A673 (cell line): ENCODE data around the gene RTN4RL2.

Experiments
- EZH2 ChIP-seq: fragments of 200-600 bp; sonication (generic); IDR thresholded peaks from 2 replicates; pipeline ENCODE4 v1.6.1; 2017; ENCODE audit warnings: borderline replicate concordance, low read depth, mild to moderate bottlenecking, mixed read lengths, antibody characterized with exemption, low read length; ENCODE audit not compliant: poor library complexity, severe bottlenecking
- TF ChIP-seq, protein P1 (sequence below): fragments of 300-800, 200-600 bp; sonication (generic); conservative IDR thresholded peaks from 2 replicates; pipeline ENCODE4 v1.5.1; 2017; ENCODE audit warnings: low read depth, mild to moderate bottlenecking, antibody characterized with exemption, low read length, moderate library complexity, mixed read lengths

DNA sequence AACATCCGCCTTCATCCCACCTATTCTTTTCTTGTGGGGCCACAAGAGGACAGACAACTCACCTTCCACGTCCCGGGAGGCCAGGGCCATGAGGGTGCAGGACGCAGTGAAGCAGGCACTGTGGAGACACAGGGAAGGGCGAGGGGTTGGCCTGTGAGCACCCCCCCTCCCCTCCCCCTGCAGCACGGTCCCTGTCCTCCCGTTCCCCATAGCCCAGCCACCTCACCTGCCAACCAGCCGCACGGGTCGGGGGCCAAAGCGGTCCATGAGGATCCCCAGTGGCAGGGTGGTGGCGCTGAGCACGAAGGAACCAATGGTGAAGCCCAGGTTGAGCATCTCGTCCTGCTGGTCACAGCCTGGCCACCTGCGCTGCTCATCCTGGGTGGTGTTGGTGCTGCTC, 40.6 kb downstream of the RTN4RL2 start:
- TF ChIP-seq, protein P1, sequence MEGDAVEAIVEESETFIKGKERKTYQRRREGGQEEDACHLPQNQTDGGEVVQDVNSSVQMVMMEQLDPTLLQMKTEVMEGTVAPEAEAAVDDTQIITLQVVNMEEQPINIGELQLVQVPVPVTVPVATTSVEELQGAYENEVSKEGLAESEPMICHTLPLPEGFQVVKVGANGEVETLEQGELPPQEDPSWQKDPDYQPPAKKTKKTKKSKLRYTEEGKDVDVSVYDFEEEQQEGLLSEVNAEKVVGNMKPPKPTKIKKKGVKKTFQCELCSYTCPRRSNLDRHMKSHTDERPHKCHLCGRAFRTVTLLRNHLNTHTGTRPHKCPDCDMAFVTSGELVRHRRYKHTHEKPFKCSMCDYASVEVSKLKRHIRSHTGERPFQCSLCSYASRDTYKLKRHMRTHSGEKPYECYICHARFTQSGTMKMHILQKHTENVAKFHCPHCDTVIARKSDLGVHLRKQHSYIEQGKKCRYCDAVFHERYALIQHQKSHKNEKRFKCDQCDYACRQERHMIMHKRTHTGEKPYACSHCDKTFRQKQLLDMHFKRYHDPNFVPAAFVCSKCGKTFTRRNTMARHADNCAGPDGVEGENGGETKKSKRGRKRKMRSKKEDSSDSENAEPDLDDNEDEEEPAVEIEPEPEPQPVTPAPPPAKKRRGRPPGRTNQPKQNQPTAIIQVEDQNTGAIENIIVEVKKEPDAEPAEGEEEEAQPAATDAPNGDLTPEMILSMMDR, result no peak
- no peak for TF ChIP-seq EZH2
